Calu3 (cell line): Measurements from ENCODE around the gene AGO4. TPM values are rescaled to one million over a fixed set of nuclear protein-coding genes. Genes with fewer than 3 reads are reported as not detected.

Experiments
- BruUV-seq: library from RNA; stranded (reverse); fragments of 400-500 nt; replicated peaks from 2 replicates; lab custom pipeline; 2021; lab: Mats Ljungman, UMichigan
- CTCF ChIA-PET: fragments of 300-600 bp; sonication (Branson Sonifier 250); formaldehyde crosslinking; loops from one replicate; lab custom pipeline; 2022; ENCODE audit warnings: antibody characterized with exemption; lab: Charles Lee
- DNase-seq: peaks from one replicate; pipeline ENCODE4 v3.0.0; 2022
- H3K27ac Mint-ChIP-seq: one replicate; pipeline ENCODE4 v1.8.0; 2022; ENCODE audit warnings: mixed read lengths; ENCODE audit not compliant: unreplicated experiment
- H3K27me3 Mint-ChIP-seq: one replicate; pipeline ENCODE4 v1.8.0; 2022; ENCODE audit warnings: mixed read lengths; ENCODE audit not compliant: unreplicated experiment
- H3K36me3 Mint-ChIP-seq: one replicate; pipeline ENCODE4 v1.8.0; 2022; ENCODE audit warnings: mild to moderate bottlenecking, moderate library complexity, mixed read lengths; ENCODE audit not compliant: insufficient read depth, unreplicated experiment
- H3K4me1 Mint-ChIP-seq: one replicate; pipeline ENCODE4 v1.8.0; 2022; ENCODE audit warnings: mild to moderate bottlenecking, low read depth, mixed read lengths; ENCODE audit not compliant: unreplicated experiment
- H3K4me3 Mint-ChIP-seq: one replicate; pipeline ENCODE4 v1.8.0; 2022; ENCODE audit warnings: mild to moderate bottlenecking, low read depth, moderate library complexity, mixed read lengths; ENCODE audit not compliant: unreplicated experiment
- H3K9me3 Mint-ChIP-seq: one replicate; pipeline ENCODE4 v1.8.0; 2022; ENCODE audit warnings: low read depth, mixed read lengths; ENCODE audit not compliant: unreplicated experiment
- CTCF ChIP-seq: fragments of 200-600 bp; IDR thresholded peaks from one replicate; pipeline ENCODE4 v1.8.0; 2022; ENCODE audit warnings: antibody characterized with exemption; ENCODE audit not compliant: unreplicated experiment
- intact Hi-C: fragments of 100-400 bp; cut with micrococcal nuclease; formaldehyde crosslinking; loops from one replicate; pipeline ENCODE4 v1.10.0; 2022; ENCODE audit not compliant: unreplicated experiment
- total RNA-seq: library from RNA; stranded (reverse); gene quantifications from 2 replicates; pipeline ENCODE4 v1.2.3, GENCODE V29; 2022

The AGO4 gene
- total RNA-seq, 1 experiment from 2014 or later: 8.3 TPM

- CTCF ChIA-PET: no interaction called here
- no peaks in the 10 kb centered on the region for H3K36me3 Mint-ChIP-seq
- no peak for TF ChIP-seq CTCF
- no peak overlapping the region for H3K27ac Mint-ChIP-seq
- H3K4me3 Mint-ChIP-seq: no peak overlapping the region
- no peaks in the 10 kb centered on the region for H3K27me3 Mint-ChIP-seq
- intact Hi-C loops: no loop called here
- no peaks in the 10 kb centered on the region for H3K9me3 Mint-ChIP-seq
- no TSS peak for BruUV-seq
- H3K4me1 Mint-ChIP-seq: no peaks in the 10 kb centered on the region
- no peak for DNase-seq
Observed at GRCh38 chr1:35860696-35861095, 52.9 kb downstream of the AGO4 start.

DNA sequence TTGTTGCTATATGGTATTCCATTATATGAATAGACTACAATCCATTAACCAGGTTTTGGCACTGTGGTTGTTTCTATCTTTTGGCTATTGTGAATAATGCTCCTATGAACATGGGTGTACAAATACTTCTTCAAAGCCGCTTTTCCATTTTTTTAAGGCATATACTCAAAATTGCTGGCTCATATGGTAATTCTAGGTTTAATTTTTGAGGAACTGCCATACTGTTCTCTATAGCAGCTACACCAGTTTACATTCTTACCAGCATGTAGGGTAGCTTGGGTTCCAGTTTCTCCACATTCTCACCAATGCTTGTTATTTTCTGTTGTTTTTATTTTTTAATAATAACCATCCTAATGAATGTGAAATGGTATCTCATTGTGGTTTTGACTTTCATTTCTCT, 55.3 kb downstream of the AGO4 start:
- DNase-seq: no peak
- Mint-ChIP-seq H3K27ac (no peak overlapping the region), H3K9me3 (no peaks in the 10 kb centered on the region), H3K27me3 (no peaks in the 10 kb centered on the region), H3K4me3 (no peak overlapping the region), H3K4me1 (no peaks in the 10 kb centered on the region), H3K36me3 (no peaks in the 10 kb centered on the region)
- no TSS peak for BruUV-seq
- TF ChIP-seq CTCF: no peak
- CTCF ChIA-PET: no interaction called here
- intact Hi-C loops: no loop called here

DNA sequence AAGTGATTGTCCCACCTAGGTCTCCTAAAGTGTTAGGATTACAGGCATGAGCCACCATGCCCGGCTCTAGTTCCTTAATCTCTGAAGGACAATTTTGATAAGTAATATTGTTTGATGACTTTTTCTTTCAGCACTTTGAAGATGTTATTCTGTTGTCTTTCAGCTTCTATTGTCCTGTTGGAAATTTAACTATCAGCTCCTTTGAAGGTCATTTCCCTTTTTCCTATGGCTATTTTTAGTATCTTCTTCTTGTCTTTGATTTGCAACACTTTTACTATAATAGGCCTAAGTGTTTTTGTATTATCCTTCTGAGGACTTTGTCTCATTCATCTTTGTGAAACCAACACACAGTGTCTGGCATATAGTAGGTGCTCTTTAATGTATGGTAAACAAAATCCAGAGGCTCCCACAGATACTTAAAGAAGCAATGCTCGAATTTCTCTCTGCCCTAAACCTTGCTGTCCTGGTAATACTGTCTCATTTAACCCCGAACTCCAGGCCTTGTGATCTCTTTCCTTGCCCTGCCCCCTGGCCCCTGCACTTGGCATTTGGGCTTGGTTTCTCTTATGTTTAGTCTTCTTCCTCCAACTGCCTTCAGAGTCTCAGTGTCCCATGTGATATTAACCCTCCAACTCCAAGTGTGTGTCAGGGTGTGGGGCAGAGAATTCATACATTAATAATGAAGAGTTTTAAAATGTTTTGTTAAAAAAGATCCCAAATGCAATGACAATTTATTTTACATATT, 56.2 kb downstream of the AGO4 start:
- Mint-ChIP-seq H3K9me3 (no peaks in the 10 kb centered on the region), H3K27me3 (no peaks in the 10 kb centered on the region), H3K36me3 (no peaks in the 10 kb centered on the region), H3K4me3 (no peak overlapping the region), H3K27ac (no peak overlapping the region), H3K4me1 (no peaks in the 10 kb centered on the region)
- CTCF ChIA-PET: no interaction called here
- no peak for DNase-seq
- TF ChIP-seq CTCF: no peak
- BruUV-seq: no TSS peak
- intact Hi-C loops: no loop called here

GRCh38 chr1:35864813-35865212, 57.0 kb downstream of the AGO4 start:
- Mint-ChIP-seq H3K27ac (no peak overlapping the region), H3K4me1 (no peaks in the 10 kb centered on the region), H3K4me3 (no peak overlapping the region), H3K36me3 (no peaks in the 10 kb centered on the region), H3K9me3 (no peaks in the 10 kb centered on the region), H3K27me3 (no peaks in the 10 kb centered on the region)
- intact Hi-C loops: no loop called here
- no peak for TF ChIP-seq CTCF
- BruUV-seq: no TSS peak
- no peak for DNase-seq
- CTCF ChIA-PET: no interaction called here
